Activated CD4-positive, alpha-beta T cell treated with anti-CD3 and anti-CD28 coated beads, Interleukin-2, amount 50 U/mL, for 1 hour (primary cell): Measurements from ENCODE around the gene DPYSL5.

Source experiments
- DNase-seq: peaks from one replicate; pipeline ENCODE4 v3.0.0-alpha.2; 2020

DPYSL5 gene

GRCh38 chr2:26846334-26847306 lies 1.3 kb upstream of the DPYSL5 start:
- peak; percentile 54 for DNase-seq

DNA sequence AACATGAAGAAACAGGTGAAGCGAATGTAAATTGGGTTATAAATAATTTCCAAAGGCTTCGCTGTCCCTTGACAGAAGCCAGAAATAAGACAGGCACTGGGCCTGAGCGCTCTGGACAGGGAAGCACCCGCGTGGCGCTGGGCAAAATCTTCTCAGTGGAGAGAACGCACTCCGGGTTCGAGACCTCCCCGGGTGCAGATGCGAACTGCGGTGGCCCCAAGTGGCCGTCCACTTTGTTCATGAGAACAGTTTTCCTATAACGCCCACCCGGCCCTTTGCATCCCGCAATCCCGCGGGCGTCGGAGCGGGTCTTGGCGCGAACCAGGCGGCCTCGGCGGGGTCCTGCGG lies 651 bp upstream of the DPYSL5 start:
- DNase-seq = no peak

DNA sequence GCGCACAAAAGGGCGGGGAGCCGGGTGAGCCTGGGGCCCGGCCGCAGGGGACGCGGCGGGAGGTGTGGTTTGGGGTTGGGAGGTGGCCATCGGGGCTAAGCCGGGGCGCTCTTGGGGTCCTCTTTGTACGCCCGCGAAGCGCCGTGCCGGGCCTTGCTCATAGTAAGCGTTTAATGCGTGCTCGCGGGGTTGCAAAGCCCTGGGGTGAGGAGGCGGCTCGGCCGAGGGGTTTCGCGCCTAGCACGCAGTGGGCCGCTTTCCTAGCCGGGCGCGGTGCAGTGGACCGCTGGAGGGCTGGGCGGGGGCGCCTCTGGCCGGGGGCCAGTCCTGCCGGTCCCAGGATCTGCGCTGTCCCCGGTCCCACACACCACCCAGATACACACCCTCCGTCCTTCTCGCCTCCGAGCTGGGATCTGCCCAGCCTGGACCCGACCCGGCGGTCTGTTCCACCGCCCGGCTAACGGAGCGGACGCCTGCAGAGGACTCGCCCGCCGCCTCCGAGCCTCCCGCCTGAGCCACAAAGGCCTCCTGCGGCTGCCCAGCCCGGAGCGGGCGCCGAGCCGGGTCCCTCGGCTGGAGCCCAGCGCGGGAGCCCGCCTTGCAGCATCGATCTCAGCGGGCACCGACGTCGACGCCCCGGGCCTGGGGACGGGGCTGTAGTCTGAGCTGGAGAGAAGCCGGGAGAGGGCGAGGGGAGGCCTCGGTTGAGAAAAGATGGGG lies 564 bp downstream of the DPYSL5 start:
- no peak for DNase-seq

DNA sequence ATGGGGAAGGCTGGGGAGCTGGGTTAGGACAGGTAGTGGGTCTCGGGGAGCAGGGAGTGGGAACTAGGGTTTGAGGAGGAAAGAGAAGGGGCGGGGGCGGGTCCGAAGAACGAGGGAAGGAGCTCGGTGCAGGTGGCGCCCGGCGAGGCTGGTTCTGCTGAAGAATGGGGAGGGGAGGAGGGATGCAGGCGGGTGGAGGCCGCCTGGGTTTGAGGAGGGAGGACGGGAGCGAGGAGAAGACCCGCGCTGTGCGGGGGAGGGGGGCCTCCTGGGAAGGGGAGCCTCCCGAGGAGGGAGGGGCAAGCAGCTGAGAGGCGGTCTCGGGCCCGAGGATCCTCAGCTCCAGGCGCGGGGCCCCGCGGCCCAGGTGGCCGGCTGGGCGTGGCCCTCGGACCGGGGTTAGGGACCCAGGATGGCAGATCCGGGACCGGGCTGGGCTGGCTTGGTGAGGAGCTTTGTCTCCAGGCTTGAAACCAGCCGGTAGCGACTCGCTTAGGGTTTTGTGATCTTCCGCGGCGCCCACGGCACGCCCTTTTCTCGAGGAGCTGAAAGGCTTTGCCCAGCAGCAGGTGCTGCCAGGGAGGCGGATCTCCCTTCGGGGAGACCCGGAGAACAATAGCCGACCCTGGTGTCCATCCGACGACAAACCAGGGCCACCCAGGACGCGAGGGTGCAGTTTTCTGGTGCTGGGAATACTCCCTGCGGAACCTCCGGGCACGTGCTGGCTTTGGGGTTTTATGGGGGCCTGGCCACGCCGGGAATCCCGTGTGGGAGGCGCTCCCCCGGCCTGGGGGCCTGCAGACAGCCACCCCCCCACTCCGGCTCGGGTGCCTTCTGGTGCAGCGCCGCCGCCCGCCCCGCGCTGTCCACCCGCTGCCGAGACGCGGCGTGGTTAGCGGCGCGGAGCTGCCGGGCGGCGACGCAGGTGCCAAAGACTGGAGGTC lies 1.4 kb downstream of the DPYSL5 start:
- DNase-seq = peak; percentile 9

DNA sequence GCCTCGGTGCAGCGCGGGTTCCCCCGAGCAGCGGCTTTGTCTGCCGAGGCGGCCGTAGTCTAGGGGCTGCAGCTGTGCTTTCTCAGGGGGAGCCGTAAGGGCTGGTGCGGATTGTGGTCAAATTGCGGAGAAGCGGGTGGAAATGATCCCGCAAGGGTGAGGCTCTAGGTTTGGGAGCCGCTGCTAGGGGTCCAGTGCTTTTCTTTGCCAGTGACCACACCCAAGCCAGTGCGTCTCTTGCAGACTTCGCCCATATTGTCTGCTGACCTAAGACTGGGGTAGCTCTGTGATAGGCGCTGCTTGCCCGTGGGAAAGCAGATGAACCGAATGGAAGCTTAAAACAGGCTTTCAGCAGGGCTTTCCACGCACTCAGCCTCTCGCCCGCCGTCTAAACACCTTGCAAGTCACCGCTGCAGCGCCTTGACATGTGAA lies 2.1 kb downstream of the DPYSL5 start:
- DNase-seq = no peak

- no peak for DNase-seq
These were observed 2.6 kb downstream of the DPYSL5 start for GRCh38 chr2:26850505-26850904.

DNA sequence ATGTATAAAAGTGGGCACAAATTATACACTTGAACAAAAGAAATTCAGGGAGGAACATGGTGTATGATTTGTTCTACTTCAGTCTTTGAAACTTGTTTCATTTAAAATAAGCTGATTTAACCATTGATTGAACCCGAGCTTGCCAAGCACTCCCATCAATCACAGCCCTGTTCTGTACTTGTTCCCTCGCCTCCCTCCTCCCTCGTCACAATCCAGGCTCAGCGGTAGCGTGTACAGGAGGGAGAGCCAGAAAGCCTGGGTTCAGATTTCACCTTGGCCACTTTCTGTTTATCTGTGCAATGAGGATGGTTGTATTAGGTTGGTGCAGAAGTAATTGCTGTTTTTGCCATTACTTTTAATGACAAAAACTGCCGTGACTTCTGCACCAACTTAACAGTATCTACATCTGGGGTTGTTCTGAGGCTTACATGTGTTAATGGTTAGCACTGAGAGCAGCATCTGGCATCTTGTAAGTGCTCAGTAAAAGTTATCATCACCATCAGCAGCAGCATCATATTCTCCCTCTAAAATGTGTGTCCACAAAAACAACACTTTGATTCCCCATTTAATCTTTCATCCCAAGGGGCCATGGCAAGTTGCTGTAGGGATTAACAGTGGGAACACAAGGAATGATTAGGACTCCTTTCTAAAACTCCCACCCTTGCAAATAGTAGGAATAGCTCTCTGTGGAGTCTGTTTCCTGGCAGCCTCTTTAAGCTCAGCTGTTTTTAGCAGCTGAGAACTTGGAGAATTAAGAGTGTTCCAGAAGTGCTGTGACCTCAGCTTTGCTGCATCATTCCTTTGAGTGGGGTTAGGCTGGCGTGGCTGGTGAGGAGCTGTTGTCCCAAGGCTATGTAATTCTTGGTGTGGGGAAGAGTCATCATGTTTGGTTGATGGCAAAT lies 4.7 kb downstream of the DPYSL5 start:
- DNase-seq = no peak

- no peak for DNase-seq
These were observed 5.8 kb downstream of the DPYSL5 start for GRCh38 chr2:26853751-26854150.

GRCh38 chr2:26854283-26854827 lies 6.4 kb downstream of the DPYSL5 start:
- DNase-seq = no peak

DNA sequence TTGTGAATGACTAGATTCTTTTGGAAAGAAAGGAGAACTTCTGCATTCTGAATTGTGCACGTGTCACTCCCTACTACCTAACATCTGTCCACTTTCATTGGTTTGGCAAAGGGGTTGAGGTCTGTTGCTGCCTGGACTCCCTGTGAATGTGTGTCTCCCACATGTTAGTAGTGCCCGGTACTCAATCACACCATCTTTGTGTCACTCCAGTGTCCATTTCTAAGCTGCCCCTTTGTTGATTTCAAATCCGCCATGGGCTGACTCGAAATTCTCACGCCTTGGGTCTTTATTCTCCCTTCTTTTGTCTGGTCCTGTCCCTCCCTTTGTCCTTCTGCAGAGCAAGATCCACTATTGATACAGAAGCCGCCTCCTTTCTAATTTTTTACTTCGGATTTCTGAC lies 7.5 kb downstream of the DPYSL5 start:
- no peak for DNase-seq

- DNase-seq = no peak
These were observed 11.7 kb downstream of the DPYSL5 start for GRCh38 chr2:26859622-26860021.

GRCh38 chr2:26860211-26860850 lies 12.4 kb downstream of the DPYSL5 start:
- DNase-seq = no peak

DNA sequence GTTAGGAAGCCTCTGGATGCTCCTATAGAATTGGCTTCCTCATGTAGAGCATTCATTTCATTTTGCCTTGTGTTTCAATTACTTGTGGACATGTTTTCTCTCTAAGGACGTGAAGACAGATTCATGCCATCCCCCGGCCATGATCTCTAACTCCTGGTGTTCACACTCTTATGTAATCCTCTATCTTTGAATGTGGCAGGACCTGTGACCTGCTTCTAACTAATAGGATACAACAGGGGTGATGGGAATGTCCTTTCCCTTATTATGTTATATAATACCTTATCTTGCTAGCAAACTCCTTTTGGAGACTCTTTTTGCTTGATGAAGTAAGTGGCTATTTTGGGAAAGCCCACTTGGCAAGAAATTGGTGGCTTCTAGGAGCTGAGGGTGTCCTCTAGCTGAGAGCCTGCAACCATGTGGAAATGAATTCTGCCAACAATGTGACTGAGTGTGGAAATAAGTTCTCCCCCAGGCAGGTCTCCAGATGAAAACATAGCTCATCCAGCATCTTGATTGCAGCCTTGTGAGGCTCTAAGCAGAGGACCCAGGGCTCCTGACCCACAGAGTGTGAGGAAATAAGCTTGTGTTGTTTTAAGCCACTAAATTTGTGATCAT lies 13.8 kb downstream of the DPYSL5 start:
- no peak for DNase-seq

GRCh38 chr2:26864226-26864625 lies 16.3 kb downstream of the DPYSL5 start:
- no peak for DNase-seq

- DNase-seq = no peak
These were observed 16.7 kb downstream of the DPYSL5 start for GRCh38 chr2:26864646-26865045.

DNA sequence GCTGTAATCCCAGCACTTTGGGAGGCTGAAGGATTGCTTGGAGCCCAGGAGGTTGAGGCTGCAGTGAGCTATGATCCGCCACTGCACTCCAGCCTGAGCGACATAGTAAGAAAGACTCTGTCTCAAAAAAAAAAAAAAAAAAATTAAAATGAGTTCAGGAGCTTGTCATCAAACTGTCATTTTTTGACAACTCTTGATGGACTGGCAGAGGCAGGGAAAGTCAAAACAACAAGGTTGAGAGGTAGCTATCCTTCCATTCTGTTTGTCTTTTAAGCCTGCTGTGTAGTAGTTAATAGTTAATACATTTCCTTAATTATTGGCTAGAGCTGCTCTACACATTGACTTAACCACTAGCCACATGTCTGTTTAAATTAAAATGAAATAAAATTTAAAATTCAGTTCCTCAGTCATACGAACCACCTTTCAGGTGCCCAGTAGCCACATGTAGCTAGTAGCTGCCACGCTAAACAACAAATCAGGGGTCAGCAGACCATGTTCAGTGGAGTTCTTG lies 22.7 kb downstream of the DPYSL5 start:
- no peak for DNase-seq

GRCh38 chr2:26873286-26873983 lies 25.5 kb downstream of the DPYSL5 start:
- no peak for DNase-seq

- DNase-seq = no peak
These were observed 26.6 kb downstream of the DPYSL5 start for GRCh38 chr2:26874514-26874913.

- no peak for DNase-seq
These were observed 27.2 kb downstream of the DPYSL5 start for GRCh38 chr2:26875065-26875634.
